Brain microvascular endothelial cell (primary cell): ENCODE data around the gene FUT8.

Experiments used
- DNase-seq: peaks from one replicate; pipeline ENCODE4 v3.0.0-alpha.2; 2020
- H3K27ac ChIP-seq: fragments of 250-450 bp; sonication (Bioruptor Pico); 2 replicates; pipeline ENCODE4 v1.5.1; 2020; ENCODE audit warnings: mild to moderate bottlenecking, moderate library complexity
- H3K27me3 ChIP-seq: fragments of 250-450 bp; sonication (Bioruptor Pico); replicated peaks from 2 replicates; pipeline ENCODE4 v1.5.1; 2020; ENCODE audit warnings: mild to moderate bottlenecking
- H3K36me3 ChIP-seq: fragments of 250-450 bp; sonication (Bioruptor Pico); replicated peaks from 2 replicates; pipeline ENCODE4 v1.5.1; 2020; ENCODE audit warnings: mild to moderate bottlenecking
- H3K4me3 ChIP-seq: 2 replicates; pipeline ENCODE4 v1.5.1; 2011; ENCODE audit warnings: low read depth, mild to moderate bottlenecking, control low read depth, low read length, moderate library complexity
- in situ Hi-C: cut with HindIII; loops from 2 replicates; pipeline ENCODE4 v1.10.0; 2017; ENCODE audit warnings: low sequenced_read_pairs, low pct_ligation_motif_present
- TF ChIP-seq, protein P1 (sequence below): IDR thresholded peaks from 2 replicates; pipeline ENCODE4 v1.5.1; 2011; ENCODE audit warnings: low read depth, mild to moderate bottlenecking, moderate library complexity, low read length, control low read depth, inconsistent platforms; ENCODE audit errors: missing control alignments

Gene FUT8

GRCh38 chr14:65776193-65776852 is 363.8 kb downstream of the FUT8 start:
- peaks cover 5% of the 10 kb centered on the region for H3K27me3 ChIP-seq
- DNase-seq = no peak
- TF ChIP-seq, protein P1, sequence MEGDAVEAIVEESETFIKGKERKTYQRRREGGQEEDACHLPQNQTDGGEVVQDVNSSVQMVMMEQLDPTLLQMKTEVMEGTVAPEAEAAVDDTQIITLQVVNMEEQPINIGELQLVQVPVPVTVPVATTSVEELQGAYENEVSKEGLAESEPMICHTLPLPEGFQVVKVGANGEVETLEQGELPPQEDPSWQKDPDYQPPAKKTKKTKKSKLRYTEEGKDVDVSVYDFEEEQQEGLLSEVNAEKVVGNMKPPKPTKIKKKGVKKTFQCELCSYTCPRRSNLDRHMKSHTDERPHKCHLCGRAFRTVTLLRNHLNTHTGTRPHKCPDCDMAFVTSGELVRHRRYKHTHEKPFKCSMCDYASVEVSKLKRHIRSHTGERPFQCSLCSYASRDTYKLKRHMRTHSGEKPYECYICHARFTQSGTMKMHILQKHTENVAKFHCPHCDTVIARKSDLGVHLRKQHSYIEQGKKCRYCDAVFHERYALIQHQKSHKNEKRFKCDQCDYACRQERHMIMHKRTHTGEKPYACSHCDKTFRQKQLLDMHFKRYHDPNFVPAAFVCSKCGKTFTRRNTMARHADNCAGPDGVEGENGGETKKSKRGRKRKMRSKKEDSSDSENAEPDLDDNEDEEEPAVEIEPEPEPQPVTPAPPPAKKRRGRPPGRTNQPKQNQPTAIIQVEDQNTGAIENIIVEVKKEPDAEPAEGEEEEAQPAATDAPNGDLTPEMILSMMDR = no peak
- in situ Hi-C loops = no loop called here
- no peak overlapping the region for H3K27ac ChIP-seq
- H3K36me3 ChIP-seq = no peaks in the 10 kb centered on the region
- H3K4me3 ChIP-seq = no peak overlapping the region

DNA sequence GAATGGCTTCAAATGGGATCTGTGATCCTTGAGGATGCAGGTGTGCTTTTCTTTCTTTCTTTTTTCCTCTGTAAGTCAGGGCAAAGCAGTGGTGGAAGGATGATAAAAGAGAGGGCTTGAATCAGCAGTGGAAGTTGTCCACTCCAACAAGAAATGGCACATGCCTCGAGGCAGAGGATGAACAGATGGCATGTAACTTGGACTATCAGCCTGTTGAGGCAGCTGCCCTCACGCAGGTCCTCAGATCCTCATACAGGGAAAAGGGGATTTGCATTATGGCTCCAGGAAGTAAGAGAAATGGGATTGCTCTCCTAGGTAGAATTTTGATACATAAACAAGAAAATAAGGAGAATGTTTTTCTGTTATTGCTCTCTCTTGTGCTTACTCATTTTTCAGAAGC is 368.0 kb downstream of the FUT8 start:
- no peaks in the 10 kb centered on the region for H3K36me3 ChIP-seq
- no peak for DNase-seq
- H3K27me3 ChIP-seq = peaks cover 5% of the 10 kb centered on the region
- no peak overlapping the region for H3K27ac ChIP-seq
- in situ Hi-C loops = no loop called here
- H3K4me3 ChIP-seq = no peak overlapping the region
- TF ChIP-seq, protein P1 = no peak

DNA sequence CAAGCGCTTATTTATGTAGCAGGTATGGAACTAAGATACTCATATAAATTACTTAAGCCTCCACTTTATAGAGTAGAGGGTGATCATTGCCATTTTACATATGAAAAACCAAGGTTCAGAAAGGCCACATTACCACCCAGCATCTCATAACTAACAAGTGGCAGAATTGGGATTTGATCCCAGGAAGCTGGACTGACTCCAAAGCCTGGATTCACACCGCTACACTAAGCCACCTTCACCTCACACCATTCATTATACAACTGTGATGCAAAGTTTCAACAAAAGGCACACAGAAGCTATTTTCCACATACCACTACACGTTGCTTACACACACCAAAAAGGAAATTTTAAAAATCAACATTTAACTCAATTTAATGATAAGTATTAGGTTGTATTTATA is 370.6 kb downstream of the FUT8 start:
- Histone ChIP-seq H3K4me3 (no peak overlapping the region), H3K27ac (no peak overlapping the region), H3K27me3 (peaks cover 5% of the 10 kb centered on the region), H3K36me3 (no peaks in the 10 kb centered on the region)
- TF ChIP-seq, protein P1 = no peak
- no peak for DNase-seq
- in situ Hi-C loops = no loop called here

DNA sequence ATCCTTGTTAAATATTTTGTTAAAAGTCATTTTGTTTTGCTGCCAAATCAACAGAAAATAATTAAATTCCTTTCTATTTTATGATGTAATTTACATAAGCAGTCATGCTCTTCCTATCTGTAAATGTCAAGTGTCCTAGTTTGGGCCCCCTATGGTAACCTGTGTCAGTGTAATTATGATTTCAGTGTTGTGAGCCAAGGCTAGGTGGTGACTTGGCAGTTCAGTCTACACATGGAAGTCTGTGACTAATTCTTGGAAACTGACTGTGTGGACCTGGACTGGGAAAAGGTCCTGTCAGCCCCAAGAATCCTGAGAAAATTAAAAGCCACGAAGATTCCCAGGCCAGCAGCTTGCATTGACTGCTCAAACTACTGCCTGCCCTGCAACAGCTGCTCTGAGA is 371.0 kb downstream of the FUT8 start:
- TF ChIP-seq, protein P1 = no peak
- in situ Hi-C loops = no loop called here
- Histone ChIP-seq H3K27me3 (peaks cover 5% of the 10 kb centered on the region), H3K27ac (no peak overlapping the region), H3K4me3 (no peak overlapping the region), H3K36me3 (no peaks in the 10 kb centered on the region)
- DNase-seq = no peak

GRCh38 chr14:65784574-65784973 is 372.0 kb downstream of the FUT8 start:
- no peak overlapping the region for H3K27ac ChIP-seq
- peaks cover 5% of the 10 kb centered on the region for H3K27me3 ChIP-seq
- H3K36me3 ChIP-seq = no peaks in the 10 kb centered on the region
- DNase-seq = no peak
- in situ Hi-C loops = no loop called here
- no peak overlapping the region for H3K4me3 ChIP-seq
- TF ChIP-seq, protein P1 = no peak

- no peak for DNase-seq
- TF ChIP-seq, protein P1 = no peak
- H3K27me3 ChIP-seq = no peaks in the 10 kb centered on the region
- H3K4me3 ChIP-seq = no peak overlapping the region
- H3K27ac ChIP-seq = no peak overlapping the region
- no peaks in the 10 kb centered on the region for H3K36me3 ChIP-seq
- in situ Hi-C loops = no loop called here
These were observed 374.9 kb downstream of the FUT8 start for GRCh38 chr14:65787461-65787860.
